Uterus (tissue), 2 donors: ENCODE results near the gene MAP7D3.

ENCODE experiments used
- POLR2A ChIP-seq, 2 donors: fragments of 450-650 bp; IDR thresholded peaks; one replicate each; pipeline ENCODE4 v1.6.1; 2016; ENCODE audit warnings: antibody characterized with exemption in 2 of 2, mild to moderate bottlenecking in 1 of 2, moderate library complexity in 1 of 2
- TF ChIP-seq, protein P1 (sequence below), 4 experiments: fragments of 200-600 bp in 2 of 4; fragments of 450-650 bp in 2 of 4; sonication (generic) in 2 of 4; IDR thresholded peaks; one replicate each; pipeline ENCODE4 v1.5.1; 2016 to 2019; ENCODE audit warnings: antibody characterized with exemption in 4 of 4, mild to moderate bottlenecking in 2 of 4, moderate library complexity in 1 of 4

DNA sequence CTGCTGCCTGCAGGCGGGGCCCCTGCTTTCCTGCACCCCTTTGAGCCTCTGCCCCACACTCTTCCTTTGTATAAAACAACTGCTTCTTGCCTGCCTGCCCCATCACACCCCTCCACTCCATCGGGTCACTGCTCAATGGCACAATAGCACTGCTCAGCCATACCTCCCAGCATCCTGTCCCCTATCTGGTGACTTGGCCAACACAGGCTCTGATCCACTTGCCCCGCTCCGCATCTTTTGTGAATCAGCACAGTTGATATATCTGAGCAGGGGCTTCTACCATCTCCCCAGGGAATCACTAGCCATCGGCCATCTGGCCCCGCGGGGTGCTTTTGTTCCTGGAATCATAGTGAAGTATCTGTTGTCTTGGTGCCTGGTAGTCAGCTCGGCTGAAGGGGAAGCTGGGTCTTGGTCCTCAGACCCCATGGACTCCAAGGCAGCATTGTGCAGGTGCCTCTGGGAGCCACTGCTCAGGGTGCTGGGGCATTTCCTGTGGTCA is 45.3 kb downstream of the MAP7D3 start:
- TF ChIP-seq, protein P1, sequence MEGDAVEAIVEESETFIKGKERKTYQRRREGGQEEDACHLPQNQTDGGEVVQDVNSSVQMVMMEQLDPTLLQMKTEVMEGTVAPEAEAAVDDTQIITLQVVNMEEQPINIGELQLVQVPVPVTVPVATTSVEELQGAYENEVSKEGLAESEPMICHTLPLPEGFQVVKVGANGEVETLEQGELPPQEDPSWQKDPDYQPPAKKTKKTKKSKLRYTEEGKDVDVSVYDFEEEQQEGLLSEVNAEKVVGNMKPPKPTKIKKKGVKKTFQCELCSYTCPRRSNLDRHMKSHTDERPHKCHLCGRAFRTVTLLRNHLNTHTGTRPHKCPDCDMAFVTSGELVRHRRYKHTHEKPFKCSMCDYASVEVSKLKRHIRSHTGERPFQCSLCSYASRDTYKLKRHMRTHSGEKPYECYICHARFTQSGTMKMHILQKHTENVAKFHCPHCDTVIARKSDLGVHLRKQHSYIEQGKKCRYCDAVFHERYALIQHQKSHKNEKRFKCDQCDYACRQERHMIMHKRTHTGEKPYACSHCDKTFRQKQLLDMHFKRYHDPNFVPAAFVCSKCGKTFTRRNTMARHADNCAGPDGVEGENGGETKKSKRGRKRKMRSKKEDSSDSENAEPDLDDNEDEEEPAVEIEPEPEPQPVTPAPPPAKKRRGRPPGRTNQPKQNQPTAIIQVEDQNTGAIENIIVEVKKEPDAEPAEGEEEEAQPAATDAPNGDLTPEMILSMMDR (IDR thresholded peaks at IDR 0.05), result no peak
- no peak for TF ChIP-seq POLR2A (IDR thresholded peaks at IDR 0.05)
